H9 (cell line): ENCODE measurements around the gene DHRS7C. TPM values are rescaled to one million over a fixed set of nuclear protein-coding genes. Genes with fewer than 3 reads are reported as not detected.

Source experiments
- DNase-seq: peaks from one replicate; pipeline ENCODE4 v3.0.0-alpha.2; 2017
- H2AFZ ChIP-seq: one replicate; pipeline ENCODE4 v1.6.1; 2013; ENCODE audit warnings: mild to moderate bottlenecking, low read length, control low read depth, moderate library complexity
- H2AK5ac ChIP-seq: 2 replicates; pipeline ENCODE4 v1.6.1; 2013; ENCODE audit warnings: low read length, control low read depth, mixed read lengths; ENCODE audit not compliant: insufficient read length
- H2BK120ac ChIP-seq: one replicate; pipeline ENCODE4 v1.6.1; 2013; ENCODE audit warnings: low read depth, mild to moderate bottlenecking, low read length, control low read depth, inconsistent platforms; ENCODE audit not compliant: poor library complexity, severe bottlenecking
- H2BK12ac ChIP-seq: 2 replicates; pipeline ENCODE4 v1.6.1; 2013; ENCODE audit warnings: low read length, control low read depth, mixed read lengths, low read depth; ENCODE audit not compliant: insufficient read length
- H2BK15ac ChIP-seq: 2 replicates; pipeline ENCODE4 v1.6.1; 2013; ENCODE audit warnings: low read depth, low read length, control low read depth
- H2BK20ac ChIP-seq: one replicate; pipeline ENCODE4 v1.6.1; 2013; ENCODE audit warnings: low read depth, mild to moderate bottlenecking, low read length, control low read depth, inconsistent platforms; ENCODE audit not compliant: poor library complexity, severe bottlenecking
- H2BK5ac ChIP-seq: 2 replicates; pipeline ENCODE4 v1.6.1; 2013; ENCODE audit warnings: low read length, control low read depth, mixed read lengths; ENCODE audit not compliant: insufficient read length
- H3K14ac ChIP-seq: 2 replicates; pipeline ENCODE4 v1.6.1; 2013; ENCODE audit warnings: low read length, control low read depth; ENCODE audit not compliant: insufficient read depth
- H3K18ac ChIP-seq: 2 replicates; pipeline ENCODE4 v1.6.1; 2013; ENCODE audit warnings: low read depth, mild to moderate bottlenecking, mixed read lengths, low read length, control low read depth; ENCODE audit not compliant: insufficient read length
- H3K23ac ChIP-seq: 2 replicates; pipeline ENCODE4 v1.6.1; 2013; ENCODE audit warnings: low read length, control low read depth, mixed read lengths, low read depth; ENCODE audit not compliant: insufficient read length
- H3K23me2 ChIP-seq: 2 replicates; pipeline ENCODE4 v1.6.1; 2013; ENCODE audit warnings: low read depth, mild to moderate bottlenecking, mixed read lengths, low read length, control low read depth; ENCODE audit not compliant: insufficient read length, poor library complexity, severe bottlenecking
- H3K27ac ChIP-seq: 2 replicates; pipeline ENCODE4 v1.5.1; 2013; ENCODE audit warnings: low read length, control low read depth, mixed read lengths, low read depth; ENCODE audit not compliant: insufficient read length
- H3K27me3 ChIP-seq: 2 replicates; pipeline ENCODE4 v1.6.1; 2013; ENCODE audit warnings: low read length, control low read depth, inconsistent platforms; ENCODE audit not compliant: insufficient read depth
- H3K4ac ChIP-seq: 2 replicates; pipeline ENCODE4 v1.6.1; 2013; ENCODE audit warnings: low read depth, mild to moderate bottlenecking, control low read depth, inconsistent platforms, low read length, moderate library complexity
- H3K4me1 ChIP-seq: 2 replicates; pipeline ENCODE4 v1.6.1; 2013; ENCODE audit warnings: low read length, control low read depth, inconsistent platforms; ENCODE audit not compliant: insufficient read depth
- H3K4me2 ChIP-seq: 2 replicates; pipeline ENCODE4 v1.6.1; 2013; ENCODE audit warnings: low read length, control low read depth, mixed read lengths; ENCODE audit not compliant: insufficient read length, insufficient read depth
- H3K56ac ChIP-seq: 2 replicates; pipeline ENCODE4 v1.6.1; 2013; ENCODE audit warnings: low read depth, mild to moderate bottlenecking, mixed read lengths, low read length, control low read depth; ENCODE audit not compliant: insufficient read length
- H3K79me1 ChIP-seq: 2 replicates; pipeline ENCODE4 v1.6.1; 2013; ENCODE audit warnings: low read depth, mild to moderate bottlenecking, moderate library complexity, low read length, control low read depth, inconsistent platforms; ENCODE audit not compliant: insufficient read depth, poor library complexity, severe bottlenecking
- H3K79me2 ChIP-seq: 2 replicates; pipeline ENCODE4 v1.6.1; 2013; ENCODE audit warnings: low read length, control low read depth, inconsistent platforms; ENCODE audit not compliant: insufficient read depth
- H3K9ac ChIP-seq: 2 replicates; pipeline ENCODE4 v1.6.1; 2013; ENCODE audit warnings: low read length, control low read depth, mixed read lengths; ENCODE audit not compliant: insufficient read length; ENCODE audit errors: extremely low read depth
- H3K9me3 ChIP-seq: one replicate; pipeline ENCODE4 v1.6.1; 2013; ENCODE audit warnings: low read depth, low read length, inconsistent platforms; ENCODE audit not compliant: control insufficient read depth
- H3T11ph ChIP-seq: one replicate; pipeline ENCODE4 v1.6.1; 2013; ENCODE audit warnings: mild to moderate bottlenecking, low read length, control low read depth, inconsistent platforms
- H4K20me1 ChIP-seq: one replicate; pipeline ENCODE4 v1.6.1; 2013; ENCODE audit not compliant: control insufficient read depth, insufficient read length, insufficient read depth
- H4K5ac ChIP-seq: 2 replicates; pipeline ENCODE4 v1.6.1; 2013; ENCODE audit warnings: low read depth, mild to moderate bottlenecking, mixed read lengths, low read length, control low read depth; ENCODE audit not compliant: insufficient read length
- H4K8ac ChIP-seq: replicated peaks from 2 replicates; pipeline ENCODE4 v1.6.1; 2013; ENCODE audit warnings: low read length, control low read depth, mixed read lengths, low read depth; ENCODE audit not compliant: insufficient read length
- H4K91ac ChIP-seq: 2 replicates; pipeline ENCODE4 v1.6.1; 2013; ENCODE audit warnings: low read depth, mild to moderate bottlenecking, moderate library complexity, mixed read lengths, low read length, control low read depth; ENCODE audit not compliant: insufficient read length
- H3K27ac Mint-ChIP-seq, 3 experiments: 2 replicates in 2 of 3; 3 replicates in 1 of 3; pipeline ENCODE4 v1.8.0; 2020 to 2021; ENCODE audit warnings: mixed read lengths in 3 of 3, mild to moderate bottlenecking in 1 of 3, moderate library complexity in 1 of 3
- H3K27me3 Mint-ChIP-seq: 2 replicates; pipeline ENCODE4 v1.8.0; 2021; ENCODE audit warnings: low read depth, mild to moderate bottlenecking, moderate library complexity, mixed read lengths
- H3K36me3 Mint-ChIP-seq, 3 experiments: 2 replicates in 2 of 3; 3 replicates in 1 of 3; pipeline ENCODE4 v1.8.0; 2020 to 2021; ENCODE audit warnings: low read depth in 3 of 3, mixed read lengths in 3 of 3; ENCODE audit not compliant: insufficient read depth in 1 of 3
- H3K4me1 Mint-ChIP-seq, 2 experiments: 2 replicates each; pipeline ENCODE4 v1.8.0; 2020; ENCODE audit warnings: mixed read lengths in 2 of 2
- H3K4me3 Mint-ChIP-seq, 2 experiments: 2 replicates in 1 of 2; 3 replicates in 1 of 2; pipeline ENCODE4 v1.8.0; 2020 to 2021; ENCODE audit warnings: mild to moderate bottlenecking in 2 of 2, mixed read lengths in 2 of 2, moderate library complexity in 1 of 2
- H3K9me3 Mint-ChIP-seq, 2 experiments: 2 replicates in 1 of 2; 3 replicates in 1 of 2; pipeline ENCODE4 v1.8.0; 2020; ENCODE audit warnings: mild to moderate bottlenecking in 2 of 2, mixed read lengths in 2 of 2, moderate library complexity in 1 of 2
- WGBS: extraction: QIAGEN DNeasy Blood & Tissue Kit; methylation state at CpG from one replicate; pipeline ENCODE4 v1.1.7; 2013; ENCODE audit warnings: missing lambda C conversion rate, low lambda C conversion rate, mixed read lengths; ENCODE audit not compliant: insufficient read length; ENCODE audit errors: extremely low coverage; 5-methylcytosine and 5-hydroxymethylcytosine counted together
- total RNA-seq: library from RNA; stranded (reverse); gene quantifications from 2 replicates; pipeline ENCODE4 v1.2.1, GENCODE V29; 2021
- TF ChIP-seq, protein P1 (sequence below): fragments of 200-600 bp; sonication (generic); conservative IDR thresholded peaks from 3 replicates; pipeline ENCODE4 v1.8.0; 2021; ENCODE audit warnings: antibody characterized with exemption, mild to moderate bottlenecking

DHRS7C gene
- total RNA-seq, 1 experiment from 2014 or later, result not detected

DNA sequence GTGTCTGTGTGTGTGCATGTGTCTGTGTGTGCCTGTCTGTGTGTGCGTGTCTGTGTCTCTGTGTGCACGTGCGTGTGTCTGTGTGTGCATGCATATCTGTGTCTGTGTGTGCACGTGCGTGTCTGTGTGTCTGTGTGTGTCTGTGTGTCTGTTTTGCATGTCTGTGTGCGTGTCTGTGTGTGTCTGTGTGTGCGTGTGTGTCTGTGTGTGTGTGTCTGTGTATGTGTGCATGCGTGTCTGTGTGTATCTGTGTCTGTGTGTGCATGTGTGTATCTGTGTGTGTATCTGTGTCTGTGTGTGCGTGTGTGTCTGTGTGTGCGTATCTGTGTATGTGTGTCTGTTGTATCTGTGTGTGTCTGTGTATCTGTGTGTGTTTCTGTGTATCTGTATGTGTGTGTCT lies 25.1 kb upstream of the DHRS7C start:
- no peak overlapping the region for H3K9ac ChIP-seq
- DNase-seq, result no peak
- no peak overlapping the region for H2AFZ ChIP-seq
- H2AK5ac ChIP-seq, result no peak overlapping the region
- TF ChIP-seq, protein P1, sequence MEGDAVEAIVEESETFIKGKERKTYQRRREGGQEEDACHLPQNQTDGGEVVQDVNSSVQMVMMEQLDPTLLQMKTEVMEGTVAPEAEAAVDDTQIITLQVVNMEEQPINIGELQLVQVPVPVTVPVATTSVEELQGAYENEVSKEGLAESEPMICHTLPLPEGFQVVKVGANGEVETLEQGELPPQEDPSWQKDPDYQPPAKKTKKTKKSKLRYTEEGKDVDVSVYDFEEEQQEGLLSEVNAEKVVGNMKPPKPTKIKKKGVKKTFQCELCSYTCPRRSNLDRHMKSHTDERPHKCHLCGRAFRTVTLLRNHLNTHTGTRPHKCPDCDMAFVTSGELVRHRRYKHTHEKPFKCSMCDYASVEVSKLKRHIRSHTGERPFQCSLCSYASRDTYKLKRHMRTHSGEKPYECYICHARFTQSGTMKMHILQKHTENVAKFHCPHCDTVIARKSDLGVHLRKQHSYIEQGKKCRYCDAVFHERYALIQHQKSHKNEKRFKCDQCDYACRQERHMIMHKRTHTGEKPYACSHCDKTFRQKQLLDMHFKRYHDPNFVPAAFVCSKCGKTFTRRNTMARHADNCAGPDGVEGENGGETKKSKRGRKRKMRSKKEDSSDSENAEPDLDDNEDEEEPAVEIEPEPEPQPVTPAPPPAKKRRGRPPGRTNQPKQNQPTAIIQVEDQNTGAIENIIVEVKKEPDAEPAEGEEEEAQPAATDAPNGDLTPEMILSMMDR, result no peak
- H4K20me1 ChIP-seq, result no peaks in the 10 kb centered on the region
- peaks cover 3% of the 10 kb centered on the region; the same call in 1 of the 2 replicates for H3K4me1 ChIP-seq
- H3K18ac ChIP-seq, result no peak overlapping the region
- H3K4me2 ChIP-seq, result no peak overlapping the region
- H3K9me3 ChIP-seq, result no peaks in the 10 kb centered on the region
- no peak overlapping the region for H2BK15ac ChIP-seq
- H3K27me3 ChIP-seq, result no peaks in the 10 kb centered on the region
- no peak overlapping the region for H4K91ac ChIP-seq
- H3K23me2 ChIP-seq, result no peaks in the 10 kb centered on the region
- Mint-ChIP-seq H3K36me3 (no peaks in the 10 kb centered on the region; a peak in 1 of 7 replicates), H3K9me3 (peaks cover 2 to 3% of the 10 kb centered on the region in 2 experiments; a peak in 3 of 5 replicates), H3K4me3 (peak overlapping the region in 1 of 2 experiments; percentile 7; a peak in 2 of 5 replicates), H3K27me3 (peaks cover 2% of the 10 kb centered on the region; the same call in 1 of the 2 replicates), H3K4me1 (peaks cover 4 to 6% of the 10 kb centered on the region in 2 experiments; a peak in 3 of 4 replicates), H3K27ac (peak overlapping the region in 1 of 3 experiments; percentile 81; a peak in 2 of 7 replicates)
- no peak overlapping the region for H3T11ph ChIP-seq
- no peaks in the 10 kb centered on the region for H3K79me1 ChIP-seq
- no peak overlapping the region for H2BK120ac ChIP-seq
- no peak overlapping the region for H3K27ac ChIP-seq
- no peak overlapping the region for H2BK20ac ChIP-seq
- no peak overlapping the region for H4K5ac ChIP-seq
- H3K23ac ChIP-seq, result no peak overlapping the region
- WGBS, result no CpG with 5 or more reads among the region's 10 CpGs
- no peak overlapping the region for H2BK5ac ChIP-seq
- H2BK12ac ChIP-seq, result no peak overlapping the region
- no peaks in the 10 kb centered on the region for H3K79me2 ChIP-seq
- no peak overlapping the region for H3K4ac ChIP-seq
- no peak overlapping the region for H3K14ac ChIP-seq
- no peak overlapping the region for H4K8ac ChIP-seq
- no peak overlapping the region for H3K56ac ChIP-seq
